ENCODE data around the gene TAS2R1. TPM values are rescaled to one million over a fixed set of nuclear protein-coding genes. Genes with fewer than 3 reads are reported as not detected.
"Not testable (repeated sequence)": the region's sequence is repeated elsewhere in the genome, so short reads cannot be mapped to it uniquely, and the experiment has no call there.

The TAS2R1 gene
- total RNA-seq, 1 donor from 2014 or later, result not detected

GRCh38 chr5:9604416-9604815, 25.7 kb downstream of the TAS2R1 start:
- TF ChIP-seq, protein P1, sequence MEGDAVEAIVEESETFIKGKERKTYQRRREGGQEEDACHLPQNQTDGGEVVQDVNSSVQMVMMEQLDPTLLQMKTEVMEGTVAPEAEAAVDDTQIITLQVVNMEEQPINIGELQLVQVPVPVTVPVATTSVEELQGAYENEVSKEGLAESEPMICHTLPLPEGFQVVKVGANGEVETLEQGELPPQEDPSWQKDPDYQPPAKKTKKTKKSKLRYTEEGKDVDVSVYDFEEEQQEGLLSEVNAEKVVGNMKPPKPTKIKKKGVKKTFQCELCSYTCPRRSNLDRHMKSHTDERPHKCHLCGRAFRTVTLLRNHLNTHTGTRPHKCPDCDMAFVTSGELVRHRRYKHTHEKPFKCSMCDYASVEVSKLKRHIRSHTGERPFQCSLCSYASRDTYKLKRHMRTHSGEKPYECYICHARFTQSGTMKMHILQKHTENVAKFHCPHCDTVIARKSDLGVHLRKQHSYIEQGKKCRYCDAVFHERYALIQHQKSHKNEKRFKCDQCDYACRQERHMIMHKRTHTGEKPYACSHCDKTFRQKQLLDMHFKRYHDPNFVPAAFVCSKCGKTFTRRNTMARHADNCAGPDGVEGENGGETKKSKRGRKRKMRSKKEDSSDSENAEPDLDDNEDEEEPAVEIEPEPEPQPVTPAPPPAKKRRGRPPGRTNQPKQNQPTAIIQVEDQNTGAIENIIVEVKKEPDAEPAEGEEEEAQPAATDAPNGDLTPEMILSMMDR (IDR thresholded peaks at IDR 0.05), result no peak
- no peak overlapping the region for H3K27ac Mint-ChIP-seq (ENCODE audit: unreplicated experiment)
- no peaks in the 10 kb centered on the region for H3K9me3 Mint-ChIP-seq (ENCODE audit: unreplicated experiment)
- no peaks in the 10 kb centered on the region for H3K4me1 Mint-ChIP-seq (ENCODE audit: unreplicated experiment)
- no peaks in the 10 kb centered on the region for H3K27me3 Mint-ChIP-seq (ENCODE audit: unreplicated experiment)
- no peak overlapping the region for H3K4me3 Mint-ChIP-seq (ENCODE audit: unreplicated experiment)
- no peaks in the 10 kb centered on the region for H3K36me3 Mint-ChIP-seq (ENCODE audit: unreplicated experiment)
- no peak for DNase-seq (ENCODE audit: extremely low spot score, unreplicated experiment)

DNA sequence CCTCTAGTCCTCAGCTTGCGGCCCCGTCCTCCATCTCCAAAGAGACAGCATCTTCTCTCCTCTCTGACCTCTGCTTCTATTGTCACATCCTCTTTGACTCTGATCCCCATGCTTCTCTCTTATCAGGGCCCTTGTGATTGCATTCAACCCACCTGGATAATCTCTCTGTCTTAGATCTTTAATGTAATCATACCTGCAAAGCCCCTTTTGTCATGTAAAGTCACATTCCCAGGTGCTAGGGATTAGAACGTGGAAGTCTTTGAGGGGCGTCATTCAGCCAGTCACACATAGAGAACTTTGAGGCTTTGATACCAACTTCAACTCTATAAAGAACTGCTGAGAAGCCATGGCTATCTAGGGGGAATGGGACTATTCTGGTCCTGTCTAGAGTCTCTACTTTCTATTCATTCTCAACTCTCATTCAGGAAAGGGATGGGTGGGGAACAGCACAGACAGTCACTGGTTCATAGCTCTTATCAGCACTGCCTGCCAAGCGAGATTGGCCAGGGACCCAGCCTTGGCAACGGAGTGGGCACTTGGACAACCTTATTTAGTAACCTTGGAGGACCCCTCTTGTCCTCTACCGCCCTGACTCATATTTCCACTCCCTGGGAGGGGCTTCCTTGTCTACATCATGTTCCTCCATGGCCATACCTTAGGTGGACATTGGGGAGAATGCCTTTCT, 29.0 kb downstream of the TAS2R1 start:
- H3K27me3 Mint-ChIP-seq (ENCODE audit: unreplicated experiment), result peaks cover 2% of the 10 kb centered on the region
- no peak overlapping the region for H3K27ac Mint-ChIP-seq (ENCODE audit: unreplicated experiment)
- no peaks in the 10 kb centered on the region for H3K9me3 Mint-ChIP-seq (ENCODE audit: unreplicated experiment)
- TF ChIP-seq, protein P1 (IDR thresholded peaks at IDR 0.05), result no peak
- H3K36me3 Mint-ChIP-seq (ENCODE audit: unreplicated experiment), result no peaks in the 10 kb centered on the region
- no peak for DNase-seq (ENCODE audit: extremely low spot score, unreplicated experiment)
- H3K4me1 Mint-ChIP-seq (ENCODE audit: unreplicated experiment), result peaks cover 10% of the 10 kb centered on the region
- no peak overlapping the region for H3K4me3 Mint-ChIP-seq (ENCODE audit: unreplicated experiment)

- no peak overlapping the region for H3K27ac Mint-ChIP-seq (ENCODE audit: unreplicated experiment)
- no peaks in the 10 kb centered on the region for H3K9me3 Mint-ChIP-seq (ENCODE audit: unreplicated experiment)
- TF ChIP-seq, protein P1 (IDR thresholded peaks at IDR 0.05), result no peak
- no peak for DNase-seq (ENCODE audit: extremely low spot score, unreplicated experiment)
- H3K36me3 Mint-ChIP-seq (ENCODE audit: unreplicated experiment), result no peaks in the 10 kb centered on the region
- H3K27me3 Mint-ChIP-seq (ENCODE audit: unreplicated experiment), result peaks cover 2% of the 10 kb centered on the region
- no peak overlapping the region for H3K4me3 Mint-ChIP-seq (ENCODE audit: unreplicated experiment)
- peaks cover 16% of the 10 kb centered on the region for H3K4me1 Mint-ChIP-seq (ENCODE audit: unreplicated experiment)
Measured at GRCh38 chr5:9599391-9599790, 30.8 kb downstream of the TAS2R1 start.

- H3K27ac Mint-ChIP-seq (ENCODE audit: unreplicated experiment); DNase-seq (ENCODE audit: extremely low spot score, unreplicated experiment); H3K27me3 Mint-ChIP-seq (ENCODE audit: unreplicated experiment); H3K4me3 Mint-ChIP-seq (ENCODE audit: unreplicated experiment); H3K36me3 Mint-ChIP-seq (ENCODE audit: unreplicated experiment); H3K9me3 Mint-ChIP-seq (ENCODE audit: unreplicated experiment): not testable (repeated sequence)
- H3K4me1 Mint-ChIP-seq (ENCODE audit: unreplicated experiment), result peaks cover 16% of the 10 kb centered on the region
Measured at GRCh38 chr5:9598329-9598728, 31.8 kb downstream of the TAS2R1 start.

GRCh38 chr5:9597322-9597721, 32.8 kb downstream of the TAS2R1 start:
- H3K4me3 Mint-ChIP-seq (ENCODE audit: unreplicated experiment); H3K36me3 Mint-ChIP-seq (ENCODE audit: unreplicated experiment); H3K9me3 Mint-ChIP-seq (ENCODE audit: unreplicated experiment); H3K27ac Mint-ChIP-seq (ENCODE audit: unreplicated experiment); DNase-seq (ENCODE audit: extremely low spot score, unreplicated experiment); H3K27me3 Mint-ChIP-seq (ENCODE audit: unreplicated experiment): not testable (repeated sequence)
- H3K4me1 Mint-ChIP-seq (ENCODE audit: unreplicated experiment), result peaks cover 16% of the 10 kb centered on the region

DNA sequence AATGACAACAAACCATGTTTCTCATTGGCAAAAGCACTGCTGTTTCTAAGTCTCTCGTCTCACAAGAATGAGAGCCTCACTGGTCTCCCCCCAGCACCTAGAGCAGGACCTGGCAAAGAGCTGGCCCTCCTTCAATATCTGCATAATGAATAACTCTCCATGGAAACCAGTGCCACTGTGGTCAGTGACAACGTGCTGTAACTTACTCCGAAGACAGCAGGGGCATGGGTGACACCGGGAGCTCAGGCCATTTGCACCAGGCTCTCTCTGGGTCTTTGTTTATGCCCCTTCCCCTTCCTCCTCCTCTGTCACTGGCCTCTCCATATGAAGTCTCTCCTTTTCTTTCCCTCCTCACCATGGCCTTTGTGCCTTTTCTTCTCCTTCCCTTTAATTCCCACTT, 33.3 kb downstream of the TAS2R1 start:
- H3K27me3 Mint-ChIP-seq (ENCODE audit: unreplicated experiment), result peaks cover 2% of the 10 kb centered on the region
- TF ChIP-seq, protein P1 (IDR thresholded peaks at IDR 0.05), result no peak
- H3K4me3 Mint-ChIP-seq (ENCODE audit: unreplicated experiment), result no peak overlapping the region
- no peaks in the 10 kb centered on the region for H3K9me3 Mint-ChIP-seq (ENCODE audit: unreplicated experiment)
- H3K36me3 Mint-ChIP-seq (ENCODE audit: unreplicated experiment), result no peaks in the 10 kb centered on the region
- peak overlapping the region; percentile 12 for H3K27ac Mint-ChIP-seq (ENCODE audit: unreplicated experiment)
- H3K4me1 Mint-ChIP-seq (ENCODE audit: unreplicated experiment), result peaks cover 16% of the 10 kb centered on the region
- no peak for DNase-seq (ENCODE audit: extremely low spot score, unreplicated experiment)

Measured in osteocyte (in vitro differentiated cells).